Tibial nerve (tissue), 3 donors: ENCODE results near the gene AKAP12.

ENCODE experiments used
- EP300 ChIP-seq, 2 donors: sonication (generic); formaldehyde crosslinking; IDR thresholded peaks; one replicate each; pipeline ENCODE4 v1.6.1; 2017; ENCODE audit warnings: antibody characterized with exemption in 2 of 2, mild to moderate bottlenecking in 1 of 2
- POLR2A ChIP-seq, 2 donors: fragments of 450-650 bp; IDR thresholded peaks; one replicate each; pipeline ENCODE4 v1.6.1; 2017; ENCODE audit warnings: antibody characterized with exemption in 2 of 2, mild to moderate bottlenecking in 2 of 2, moderate library complexity in 2 of 2

DNA sequence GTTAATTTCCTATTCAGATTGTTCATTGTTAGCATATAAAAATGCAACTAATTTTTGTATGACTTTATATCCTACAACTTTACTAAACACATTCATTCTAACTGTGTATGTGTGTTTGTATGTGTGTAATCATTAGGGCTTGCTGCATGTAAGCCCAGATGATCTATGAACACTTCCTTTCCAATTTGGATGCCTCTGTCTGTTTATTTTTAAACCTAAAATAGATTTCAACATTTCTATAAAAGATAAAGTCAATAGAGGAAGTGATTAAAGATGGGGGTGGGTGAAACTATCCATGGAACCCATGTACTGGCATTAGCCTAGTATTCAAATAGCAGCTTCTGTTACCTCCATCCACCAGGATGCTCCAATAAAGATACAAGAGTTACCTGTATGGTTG, 15.7 kb upstream of the AKAP12 start:
- TF ChIP-seq EP300 (IDR thresholded peaks at IDR 0.05) (no peak), POLR2A (IDR thresholded peaks at IDR 0.05) (no peak)
